Epithelial cell of proximal tubule (primary cell): ENCODE data around the gene CELF4. TPM values are rescaled to one million over a fixed set of nuclear protein-coding genes. Genes with fewer than 3 reads are reported as not detected.

Experiments
- DNase-seq: peaks from one replicate; pipeline ENCODE4 v3.0.0-alpha.2; 2011; ENCODE audit warnings: low read depth
- H3K4me3 ChIP-seq: 2 replicates; pipeline ENCODE4 v1.5.1; 2011; ENCODE audit warnings: low read depth, mild to moderate bottlenecking, low read length
- total RNA-seq: library from RNA; depleted of rRNA; stranded (reverse); fragments of >200 nt; gene quantifications from 2 replicates; pipeline ENCODE4 v1.2.3, GENCODE V29; 2015
- TF ChIP-seq, protein P1 (sequence below): conservative IDR thresholded peaks from 2 replicates; pipeline ENCODE4 v1.5.1; 2012; ENCODE audit warnings: low read depth, mild to moderate bottlenecking, low read length

The CELF4 gene
- total RNA-seq, 1 donor from 2014 or later = not detected

DNA sequence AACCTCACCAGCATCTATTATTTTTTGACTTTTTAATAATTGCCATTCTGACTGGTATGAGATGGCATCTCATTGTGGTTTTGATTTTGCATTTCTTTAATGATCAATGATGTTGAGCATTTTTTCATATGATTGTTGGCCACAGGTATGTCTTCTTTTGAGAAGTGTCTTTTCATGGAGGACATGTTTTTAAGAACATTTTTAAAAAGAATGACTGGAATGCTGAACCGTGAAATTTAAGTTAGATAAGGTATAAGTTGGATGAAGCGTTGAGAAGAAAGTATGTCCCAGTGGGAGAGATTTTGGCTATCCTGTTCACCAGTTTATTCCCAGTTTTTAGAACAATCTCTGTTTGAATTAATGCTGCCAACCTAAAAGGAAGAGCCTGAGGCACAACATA is 365.9 kb downstream of the CELF4 start:
- DNase-seq = no peak
- TF ChIP-seq, protein P1, sequence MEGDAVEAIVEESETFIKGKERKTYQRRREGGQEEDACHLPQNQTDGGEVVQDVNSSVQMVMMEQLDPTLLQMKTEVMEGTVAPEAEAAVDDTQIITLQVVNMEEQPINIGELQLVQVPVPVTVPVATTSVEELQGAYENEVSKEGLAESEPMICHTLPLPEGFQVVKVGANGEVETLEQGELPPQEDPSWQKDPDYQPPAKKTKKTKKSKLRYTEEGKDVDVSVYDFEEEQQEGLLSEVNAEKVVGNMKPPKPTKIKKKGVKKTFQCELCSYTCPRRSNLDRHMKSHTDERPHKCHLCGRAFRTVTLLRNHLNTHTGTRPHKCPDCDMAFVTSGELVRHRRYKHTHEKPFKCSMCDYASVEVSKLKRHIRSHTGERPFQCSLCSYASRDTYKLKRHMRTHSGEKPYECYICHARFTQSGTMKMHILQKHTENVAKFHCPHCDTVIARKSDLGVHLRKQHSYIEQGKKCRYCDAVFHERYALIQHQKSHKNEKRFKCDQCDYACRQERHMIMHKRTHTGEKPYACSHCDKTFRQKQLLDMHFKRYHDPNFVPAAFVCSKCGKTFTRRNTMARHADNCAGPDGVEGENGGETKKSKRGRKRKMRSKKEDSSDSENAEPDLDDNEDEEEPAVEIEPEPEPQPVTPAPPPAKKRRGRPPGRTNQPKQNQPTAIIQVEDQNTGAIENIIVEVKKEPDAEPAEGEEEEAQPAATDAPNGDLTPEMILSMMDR = no peak
- no peak overlapping the region for H3K4me3 ChIP-seq
